Type B pancreatic cell (in vitro differentiated cells): ENCODE data around the gene ROPN1L. TPM values are rescaled to one million over a fixed set of nuclear protein-coding genes. Genes with fewer than 3 reads are reported as not detected.

Experiments used
- DNase-seq: peaks from one replicate; pipeline ENCODE4 v3.0.0; 2021; ENCODE audit warnings: mixed read lengths; ENCODE audit not compliant: unreplicated experiment; ENCODE audit errors: extremely low spot score
- H3K27ac Mint-ChIP-seq: 2 replicates; pipeline ENCODE4 v1.8.0; 2021; ENCODE audit warnings: mild to moderate bottlenecking, mixed read lengths
- H3K27me3 Mint-ChIP-seq: 2 replicates; pipeline ENCODE4 v1.8.0; 2021; ENCODE audit warnings: mixed read lengths
- H3K36me3 Mint-ChIP-seq: 2 replicates; pipeline ENCODE4 v1.8.0; 2021; ENCODE audit warnings: mixed read lengths
- H3K4me1 Mint-ChIP-seq: one replicate; pipeline ENCODE4 v1.8.0; 2021; ENCODE audit warnings: mixed read lengths; ENCODE audit not compliant: unreplicated experiment
- H3K4me3 Mint-ChIP-seq: 2 replicates; pipeline ENCODE4 v1.8.0; 2021; ENCODE audit warnings: mild to moderate bottlenecking, mixed read lengths
- H3K9me3 Mint-ChIP-seq: 2 replicates; pipeline ENCODE4 v1.8.0; 2021; ENCODE audit warnings: mixed read lengths
- total RNA-seq: library from RNA; stranded (reverse); gene quantifications from 2 replicates; pipeline ENCODE4 v1.2.1, GENCODE V29; 2021; ENCODE audit warnings: low replicate concordance
- TF ChIP-seq, protein P1 (sequence below): fragments of 200-600 bp; sonication (generic); conservative IDR thresholded peaks from 2 replicates; pipeline ENCODE4 v1.5.0; 2021; ENCODE audit warnings: antibody characterized with exemption, mild to moderate bottlenecking

ROPN1L gene
- total RNA-seq, 1 donor from 2014 or later, result 2.0 TPM

DNA sequence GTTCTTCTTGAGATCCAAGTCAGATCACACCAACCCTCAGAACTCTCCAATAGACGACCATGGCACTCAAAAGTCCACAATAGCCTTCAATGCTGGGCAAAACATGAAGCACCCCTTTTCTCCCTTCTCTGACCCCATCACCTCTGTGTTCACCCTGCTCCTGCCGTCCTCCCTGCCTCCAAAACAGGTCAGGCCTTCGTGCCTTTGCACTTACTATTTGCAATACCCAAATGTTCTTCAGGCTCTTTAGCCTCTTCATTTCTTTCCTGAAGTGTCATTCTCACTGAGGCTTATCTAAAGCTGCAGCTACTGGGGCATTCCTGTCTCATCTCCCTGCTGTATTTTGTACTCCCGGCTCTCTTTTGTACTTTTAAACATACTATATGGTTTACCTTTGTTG is 2.0 kb upstream of the ROPN1L start:
- peaks cover 15% of the 10 kb centered on the region for H3K4me1 Mint-ChIP-seq
- H3K4me3 Mint-ChIP-seq, result no peak overlapping the region
- no peak overlapping the region for H3K27ac Mint-ChIP-seq
- no peak for DNase-seq
- H3K27me3 Mint-ChIP-seq, result peaks cover 12% of the 10 kb centered on the region
- TF ChIP-seq, protein P1, sequence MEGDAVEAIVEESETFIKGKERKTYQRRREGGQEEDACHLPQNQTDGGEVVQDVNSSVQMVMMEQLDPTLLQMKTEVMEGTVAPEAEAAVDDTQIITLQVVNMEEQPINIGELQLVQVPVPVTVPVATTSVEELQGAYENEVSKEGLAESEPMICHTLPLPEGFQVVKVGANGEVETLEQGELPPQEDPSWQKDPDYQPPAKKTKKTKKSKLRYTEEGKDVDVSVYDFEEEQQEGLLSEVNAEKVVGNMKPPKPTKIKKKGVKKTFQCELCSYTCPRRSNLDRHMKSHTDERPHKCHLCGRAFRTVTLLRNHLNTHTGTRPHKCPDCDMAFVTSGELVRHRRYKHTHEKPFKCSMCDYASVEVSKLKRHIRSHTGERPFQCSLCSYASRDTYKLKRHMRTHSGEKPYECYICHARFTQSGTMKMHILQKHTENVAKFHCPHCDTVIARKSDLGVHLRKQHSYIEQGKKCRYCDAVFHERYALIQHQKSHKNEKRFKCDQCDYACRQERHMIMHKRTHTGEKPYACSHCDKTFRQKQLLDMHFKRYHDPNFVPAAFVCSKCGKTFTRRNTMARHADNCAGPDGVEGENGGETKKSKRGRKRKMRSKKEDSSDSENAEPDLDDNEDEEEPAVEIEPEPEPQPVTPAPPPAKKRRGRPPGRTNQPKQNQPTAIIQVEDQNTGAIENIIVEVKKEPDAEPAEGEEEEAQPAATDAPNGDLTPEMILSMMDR, result no peak
- H3K9me3 Mint-ChIP-seq, result no peaks in the 10 kb centered on the region
- peaks cover 9% of the 10 kb centered on the region for H3K36me3 Mint-ChIP-seq

DNA sequence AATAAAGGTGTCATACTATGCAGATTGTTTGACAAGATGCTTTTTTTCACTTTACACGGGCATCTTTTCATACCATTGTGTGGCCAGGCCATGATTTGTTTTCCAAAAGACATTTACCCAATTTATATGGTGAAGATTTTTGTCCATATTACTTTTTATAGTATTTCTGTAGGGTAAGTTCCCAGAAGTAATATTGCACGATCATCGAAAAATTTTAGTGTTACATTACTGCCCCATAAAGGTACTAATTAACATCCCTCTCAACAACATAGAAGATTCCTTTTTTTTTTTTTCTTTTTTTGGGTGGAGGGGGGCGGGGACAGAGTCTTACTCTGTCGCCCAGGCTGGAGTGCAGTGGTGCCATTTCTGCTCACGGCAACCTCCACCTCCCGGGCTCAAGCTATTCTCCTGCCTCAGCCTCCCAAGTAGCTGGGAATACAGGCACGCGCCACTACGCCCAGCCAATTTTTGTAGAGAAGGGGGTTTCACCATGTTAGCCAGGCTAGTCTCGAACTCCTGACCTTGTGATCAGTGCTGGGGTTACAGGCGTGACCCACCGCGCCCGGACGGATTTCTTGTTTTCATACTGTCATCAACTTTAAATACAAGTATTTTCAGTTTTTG is 1.2 kb upstream of the ROPN1L start:
- DNase-seq, result no peak
- Mint-ChIP-seq H3K27ac (no peak overlapping the region), H3K36me3 (peaks cover 9% of the 10 kb centered on the region), H3K4me1 (peaks cover 15% of the 10 kb centered on the region), H3K27me3 (peaks cover 12% of the 10 kb centered on the region), H3K4me3 (peak overlapping the region; percentile 90), H3K9me3 (no peaks in the 10 kb centered on the region)
- TF ChIP-seq, protein P1, result no peak

DNA sequence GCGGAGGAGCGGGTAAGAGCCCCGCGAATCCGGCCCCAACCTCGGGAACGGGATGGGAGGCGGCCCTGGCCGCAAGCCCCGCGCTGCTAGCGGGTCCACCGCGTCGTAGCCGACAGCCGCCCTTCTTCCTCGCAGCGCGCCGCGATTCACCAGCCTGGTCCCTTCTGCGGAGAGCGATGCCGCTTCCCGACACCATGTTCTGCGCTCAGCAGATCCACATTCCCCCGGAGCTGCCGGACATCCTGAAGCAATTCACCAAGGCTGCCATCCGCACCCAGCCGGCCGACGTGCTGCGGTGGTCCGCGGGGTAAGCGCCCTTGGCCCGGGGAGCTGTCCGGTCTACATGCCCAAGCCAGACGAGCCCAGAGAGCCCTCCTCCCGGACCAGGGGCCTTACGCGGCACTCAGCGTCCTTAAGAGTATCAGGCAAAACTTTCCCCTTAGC is 335 bp downstream of the ROPN1L start:
- no peaks in the 10 kb centered on the region for H3K9me3 Mint-ChIP-seq
- H3K36me3 Mint-ChIP-seq, result peaks cover 9% of the 10 kb centered on the region
- H3K4me3 Mint-ChIP-seq, result peak overlapping the region; percentile 90
- peaks cover 12% of the 10 kb centered on the region for H3K27me3 Mint-ChIP-seq
- TF ChIP-seq, protein P1, result no peak
- no peak for DNase-seq
- peaks cover 15% of the 10 kb centered on the region for H3K4me1 Mint-ChIP-seq
- H3K27ac Mint-ChIP-seq, result no peak overlapping the region

DNA sequence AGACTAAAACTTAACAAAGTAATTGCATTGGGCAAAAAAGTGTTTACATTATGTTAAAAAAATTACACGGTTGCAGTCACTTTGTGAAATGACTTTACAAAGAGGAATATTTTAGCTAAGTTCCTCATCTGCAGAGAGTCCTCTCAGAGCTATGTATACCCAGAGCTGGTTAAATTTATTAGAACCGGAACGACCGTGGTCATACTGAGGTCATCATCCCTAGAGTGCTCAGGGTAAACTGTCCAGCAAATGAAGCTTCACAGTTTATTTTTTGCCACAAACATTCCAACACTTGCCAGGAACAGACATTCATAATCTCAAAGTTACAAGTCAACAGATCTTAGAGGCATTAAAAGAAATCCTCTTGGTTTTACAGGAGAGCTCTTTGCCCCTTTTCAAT is 897 bp downstream of the ROPN1L start:
- Mint-ChIP-seq H3K27ac (no peak overlapping the region), H3K4me1 (peaks cover 15% of the 10 kb centered on the region), H3K27me3 (peaks cover 12% of the 10 kb centered on the region), H3K36me3 (peaks cover 9% of the 10 kb centered on the region), H3K9me3 (no peaks in the 10 kb centered on the region), H3K4me3 (peak overlapping the region; percentile 90)
- TF ChIP-seq, protein P1, result no peak
- DNase-seq, result no peak

DNA sequence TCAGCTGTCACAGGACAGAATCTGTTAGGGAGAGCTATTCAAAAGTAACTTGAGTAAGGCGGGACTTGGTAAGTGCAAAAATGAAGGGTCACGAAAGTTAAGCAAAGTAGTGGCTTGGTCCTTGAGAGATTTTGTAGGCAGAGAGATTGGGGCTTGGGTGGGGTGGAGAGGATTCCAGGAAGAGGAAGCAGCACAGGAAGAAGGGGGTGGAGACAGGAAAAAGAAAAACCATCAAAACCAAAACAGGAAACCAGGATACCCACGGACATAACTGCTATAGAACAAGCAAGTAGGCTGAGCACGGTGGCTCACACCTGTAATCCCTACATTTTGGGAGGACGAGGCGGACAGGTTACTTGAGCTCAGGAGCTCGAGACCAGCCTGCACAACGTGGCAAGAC is 3.7 kb downstream of the ROPN1L start:
- Mint-ChIP-seq H3K36me3 (no peaks in the 10 kb centered on the region), H3K9me3 (no peaks in the 10 kb centered on the region), H3K27ac (no peak overlapping the region), H3K27me3 (peaks cover 12% of the 10 kb centered on the region), H3K4me3 (no peak overlapping the region), H3K4me1 (peaks cover 15% of the 10 kb centered on the region)
- DNase-seq, result no peak
- TF ChIP-seq, protein P1, result no peak
